ENCODE results near the gene TUBGCP6.
A peak's percentile ranks its signal among the peaks of the same experiment; 100 is the strongest.

The TUBGCP6 gene

DNA sequence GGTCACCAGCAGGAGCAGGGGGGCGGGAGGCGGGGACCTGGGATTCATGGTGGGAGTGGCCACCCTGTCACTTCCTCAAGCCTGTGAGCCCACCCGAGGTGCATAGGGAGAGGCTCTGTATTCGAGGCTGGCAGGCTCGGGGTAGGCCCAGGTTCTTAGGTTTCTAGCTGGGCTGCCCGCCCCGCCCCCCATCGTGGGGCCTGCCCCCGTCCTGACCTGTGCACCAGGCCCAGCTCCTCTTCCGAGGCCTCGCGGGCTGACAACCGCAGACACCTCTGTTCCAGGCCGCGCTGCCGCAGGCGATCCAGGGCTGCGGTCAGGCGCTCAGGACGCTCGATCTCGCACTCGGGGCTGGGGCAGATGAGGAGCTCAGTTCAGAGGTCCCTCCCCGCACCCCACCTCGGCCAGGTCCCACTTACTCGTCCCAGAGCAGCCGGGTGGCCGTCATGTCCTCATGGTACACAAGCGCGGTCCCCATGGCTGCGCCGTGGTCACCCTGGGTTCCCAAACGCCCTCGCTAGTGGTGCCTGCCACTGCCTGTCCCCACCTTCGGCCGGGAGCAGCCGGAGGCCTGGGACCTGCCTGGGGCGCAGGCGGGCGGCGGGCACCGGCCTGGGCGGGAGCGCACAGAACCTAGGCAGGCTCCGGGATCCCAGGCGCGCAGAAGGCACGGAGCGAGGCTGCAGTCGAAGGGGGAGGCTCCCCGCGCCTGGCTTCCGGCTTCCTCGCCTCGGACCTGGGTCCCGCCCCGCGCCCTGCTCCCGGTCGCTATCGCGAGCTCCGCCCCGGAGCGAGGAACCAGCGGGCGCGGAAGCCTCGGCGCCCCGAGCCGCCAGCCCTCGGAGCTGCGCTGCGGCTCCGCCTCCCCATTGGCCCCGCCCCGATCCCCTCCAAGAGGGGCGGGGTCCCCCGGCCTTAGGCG lies 6.0 kb upstream of the TUBGCP6 start, which contains the start of gene HDAC10:
TSS of gene HDAC10 (minus strand) at position 711 of the 922 bp plus-strand sequence. CDS start at position 478, 233 bp downstream.
- peak; percentile 85 to 87 for DNase-seq

- DNase-seq: no peak
Observed at GRCh38 chr22:50250249-50250554, 5.4 kb upstream of the TUBGCP6 start.

- no peak for DNase-seq
Observed at GRCh38 chr22:50249341-50250248, 4.8 kb upstream of the TUBGCP6 start.

DNA sequence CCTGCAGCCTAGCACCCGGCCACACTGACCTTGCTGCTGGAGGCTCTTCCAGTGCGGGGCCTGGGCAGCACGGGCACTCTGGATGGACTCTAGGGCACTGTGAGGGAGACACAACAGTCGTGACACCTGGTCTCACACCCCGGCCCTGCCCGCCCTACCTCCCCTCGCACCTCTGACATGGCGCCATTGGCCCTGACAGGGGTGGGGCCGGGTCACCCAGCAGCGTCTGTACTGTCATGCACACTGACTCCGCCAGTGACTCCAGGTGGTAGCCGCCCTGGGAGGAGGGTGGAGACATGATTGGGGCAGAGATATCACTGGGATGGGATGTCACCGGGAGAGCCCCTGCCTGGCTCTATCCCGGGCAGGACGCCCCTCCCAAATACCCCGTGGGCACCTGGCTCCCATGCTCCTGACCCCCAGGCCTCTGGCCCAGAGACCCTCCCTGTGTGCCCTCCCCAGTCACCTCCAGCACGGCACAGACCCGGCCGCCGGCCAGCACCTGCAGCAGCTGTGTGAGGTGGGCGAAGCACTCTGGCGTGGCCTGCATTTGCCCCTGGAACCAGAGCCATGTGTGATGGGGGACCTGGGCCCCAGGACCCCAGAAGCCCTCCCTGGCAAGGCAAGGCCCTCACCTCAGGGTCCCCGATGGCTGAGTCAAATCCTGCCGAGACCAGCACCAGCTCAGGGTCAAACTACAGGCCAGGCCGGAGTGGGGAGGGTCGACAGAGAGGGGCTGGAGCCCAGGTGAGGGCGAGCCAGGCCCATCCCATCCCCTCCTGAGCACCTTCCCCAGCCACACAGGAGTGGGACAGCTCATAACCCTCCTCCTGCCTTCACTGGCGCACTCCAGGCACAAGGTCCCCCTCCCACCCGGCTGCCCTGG lies 3.6 kb upstream of the TUBGCP6 start:
- DNase-seq: no peak

- DNase-seq: peak; percentile 45 to 62
Observed at GRCh38 chr22:50247748-50248147, 2.9 kb upstream of the TUBGCP6 start.

DNA sequence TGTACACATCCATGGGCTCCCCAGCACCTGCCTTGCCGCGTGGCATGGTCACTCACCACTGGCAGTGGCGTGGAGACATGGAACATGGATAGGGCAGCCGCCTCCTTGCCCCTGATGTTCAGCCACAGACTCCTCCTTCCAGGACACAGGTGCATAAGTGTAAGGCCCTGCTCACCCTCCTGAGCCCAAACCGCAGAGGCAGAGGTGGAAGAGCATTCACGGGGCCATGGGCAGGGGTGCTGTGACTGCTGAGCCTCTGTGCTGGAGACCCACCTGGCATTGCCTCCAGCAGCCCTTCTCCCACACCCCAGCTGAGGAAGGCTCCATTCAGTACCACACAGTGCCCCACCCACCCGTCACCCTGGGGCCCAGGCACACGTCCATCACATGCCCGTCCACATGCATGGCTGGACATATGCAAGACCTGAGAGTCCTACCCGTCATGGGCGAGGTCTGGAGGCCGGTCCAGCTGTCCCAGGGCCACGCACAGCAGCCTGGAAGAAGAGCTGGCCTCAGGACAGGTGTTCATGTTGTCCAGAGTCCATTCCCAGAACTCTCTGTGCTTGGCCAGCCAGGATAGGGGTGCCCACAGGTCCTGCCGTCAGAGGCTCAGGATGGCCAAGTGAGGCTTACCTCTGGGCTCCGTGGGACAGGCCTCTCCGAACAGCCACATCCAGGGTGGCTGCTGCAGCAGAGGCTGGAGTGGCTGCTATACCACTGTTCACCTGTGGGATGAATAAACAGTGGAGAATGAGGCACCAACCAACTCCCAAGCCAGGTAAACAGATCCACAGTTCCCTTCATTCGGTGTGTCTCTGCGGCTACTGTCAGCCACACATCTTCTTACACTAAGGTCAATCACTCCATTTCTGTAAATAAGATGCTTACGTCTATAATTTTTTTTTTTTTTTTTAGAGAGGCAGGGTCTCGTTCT lies 1.7 kb upstream of the TUBGCP6 start:
- DNase-seq: no peak

DNA sequence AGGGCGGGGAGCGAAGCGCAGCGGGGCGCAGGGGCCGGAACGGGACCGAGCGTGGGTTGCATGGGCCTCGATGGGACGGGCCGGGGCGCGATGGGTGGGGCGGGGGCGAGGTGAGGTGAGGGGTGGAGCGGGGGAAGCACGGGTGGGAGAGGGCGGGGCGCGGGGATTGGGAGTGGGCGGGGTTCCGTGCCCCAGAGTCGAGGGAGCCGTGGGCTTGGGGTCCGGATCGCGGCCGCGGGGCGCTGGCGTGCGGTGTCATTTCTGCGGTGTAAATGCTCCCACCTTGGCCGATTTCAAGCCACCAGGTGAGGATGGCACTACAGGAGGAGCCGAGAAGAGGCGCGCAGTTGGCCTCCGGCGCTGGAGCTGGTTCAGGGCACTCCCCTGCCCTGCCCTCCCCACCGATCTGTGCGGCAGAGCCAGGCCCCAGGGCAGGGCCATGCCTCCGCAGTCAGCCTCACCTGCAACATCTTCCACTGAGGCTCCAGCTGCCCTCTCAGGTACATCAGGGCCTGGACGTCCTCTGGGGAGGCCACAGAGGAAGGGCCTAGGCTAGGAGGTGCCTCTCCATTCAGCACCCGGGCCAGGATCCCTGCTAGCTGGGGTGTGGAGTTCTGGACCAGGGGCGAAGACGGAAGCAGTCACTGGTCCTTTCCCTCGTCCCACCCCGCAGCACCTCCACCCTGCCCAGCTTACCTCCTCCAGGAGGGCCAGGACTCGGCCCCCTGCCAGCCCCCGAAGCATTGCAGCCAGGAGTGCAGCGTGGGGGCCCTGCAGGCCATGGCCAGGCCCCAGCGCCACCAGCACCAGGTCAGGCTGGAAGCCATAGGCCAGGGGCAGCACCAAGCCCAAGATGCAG lies 620 bp upstream of the TUBGCP6 start:
- DNase-seq: no peak

DNA sequence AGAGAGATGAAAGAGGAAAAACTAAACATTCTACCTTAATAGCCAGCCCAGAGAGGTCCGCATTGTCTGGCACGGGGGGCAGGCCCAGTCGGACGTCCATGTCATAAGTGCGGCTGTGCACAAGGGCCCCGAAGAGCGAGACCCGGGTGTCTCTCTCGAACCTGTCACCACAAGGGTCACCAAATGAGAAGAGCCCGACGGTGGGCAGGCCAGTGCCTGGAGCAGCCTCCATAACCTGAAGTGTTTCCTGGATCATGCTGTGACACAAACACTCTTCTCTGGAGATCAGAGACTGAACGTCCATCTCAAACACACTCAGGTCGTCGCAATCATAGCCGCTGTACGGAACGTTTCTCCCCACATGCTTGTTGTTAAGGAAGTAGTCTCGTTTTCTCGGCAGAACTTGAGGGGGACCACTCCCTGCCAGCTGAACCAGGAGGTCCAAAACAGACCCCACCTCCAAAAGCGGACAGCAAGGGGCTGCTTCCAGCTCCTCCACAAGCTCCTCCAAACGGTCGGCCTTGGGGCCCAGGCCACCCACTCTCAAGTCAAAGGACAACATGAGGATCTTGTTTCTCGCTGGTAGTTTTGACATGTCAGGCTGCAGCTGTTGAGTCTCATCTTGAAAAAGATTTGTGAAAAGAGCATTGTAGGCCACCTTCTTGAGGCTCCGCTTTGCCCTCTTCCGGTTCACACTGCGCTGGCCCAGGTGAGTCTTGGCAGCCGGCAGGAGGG lies 971 bp downstream of the TUBGCP6 start:
- DNase-seq: no peak

- no peak for DNase-seq
Observed at GRCh38 chr22:50242406-50242949, 2.3 kb downstream of the TUBGCP6 start.

- DNase-seq: no peak
Observed at GRCh38 chr22:50238755-50239154, 6.1 kb downstream of the TUBGCP6 start.

- no peak for DNase-seq
Observed at GRCh38 chr22:50236731-50237409, 8.0 kb downstream of the TUBGCP6 start.

GRCh38 chr22:50233223-50233622 lies 11.6 kb downstream of the TUBGCP6 start:
- no peak for DNase-seq

DNA sequence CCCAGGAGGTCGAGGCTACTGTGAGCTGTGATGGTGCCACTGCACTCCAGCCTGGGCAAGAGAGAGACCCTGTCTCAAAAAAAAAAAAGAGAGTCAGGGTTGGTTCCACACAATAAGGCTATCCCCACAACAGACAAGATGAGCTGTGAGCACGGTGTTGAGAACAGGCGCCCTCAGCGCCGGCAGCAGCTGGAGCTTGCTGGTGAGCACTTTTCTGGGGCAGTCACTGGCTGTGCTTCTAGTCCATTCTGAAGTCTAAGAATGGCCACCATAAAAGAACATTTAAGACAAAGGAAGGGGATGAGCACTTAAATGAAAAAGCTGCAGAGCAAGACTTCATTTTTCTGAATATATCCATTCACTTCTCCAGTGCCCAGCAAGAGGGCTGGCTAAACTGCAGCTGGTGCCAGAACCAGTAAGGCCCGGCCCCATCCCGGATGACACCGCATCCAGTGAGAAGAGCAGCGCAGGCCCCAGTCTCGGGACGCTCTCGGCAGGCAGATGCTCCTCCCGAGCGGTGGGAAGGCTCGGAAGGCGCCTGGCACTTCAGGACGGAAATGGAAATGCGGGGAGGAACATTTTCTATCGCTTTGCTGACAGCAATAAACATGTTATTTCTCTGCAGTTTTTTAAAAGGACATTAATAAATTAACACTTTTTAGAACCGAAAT lies 12.2 kb downstream of the TUBGCP6 start:
- no peak for DNase-seq

- DNase-seq: no peak
Observed at GRCh38 chr22:50229370-50229769, 15.5 kb downstream of the TUBGCP6 start.

DNA sequence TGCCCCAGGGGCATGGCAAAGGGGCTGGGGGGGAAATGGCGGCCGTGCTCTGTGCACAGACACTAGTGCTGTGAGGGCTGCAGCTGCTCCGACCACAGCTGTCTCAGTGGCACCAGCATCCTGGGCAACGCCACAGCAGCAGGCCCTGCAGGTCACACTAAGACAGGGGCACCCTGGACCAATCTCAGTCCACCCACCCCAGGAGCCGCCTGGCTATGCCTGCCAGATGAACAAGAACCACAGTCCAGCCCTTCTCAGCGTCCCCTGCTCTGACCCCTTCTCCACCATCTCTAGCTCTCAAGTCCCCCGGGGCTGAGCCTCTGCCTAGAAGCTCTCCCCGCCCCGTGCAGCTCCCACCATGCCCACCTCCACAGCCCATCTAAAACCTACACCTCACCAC lies 16.5 kb downstream of the TUBGCP6 start:
- no peak for DNase-seq

DNA sequence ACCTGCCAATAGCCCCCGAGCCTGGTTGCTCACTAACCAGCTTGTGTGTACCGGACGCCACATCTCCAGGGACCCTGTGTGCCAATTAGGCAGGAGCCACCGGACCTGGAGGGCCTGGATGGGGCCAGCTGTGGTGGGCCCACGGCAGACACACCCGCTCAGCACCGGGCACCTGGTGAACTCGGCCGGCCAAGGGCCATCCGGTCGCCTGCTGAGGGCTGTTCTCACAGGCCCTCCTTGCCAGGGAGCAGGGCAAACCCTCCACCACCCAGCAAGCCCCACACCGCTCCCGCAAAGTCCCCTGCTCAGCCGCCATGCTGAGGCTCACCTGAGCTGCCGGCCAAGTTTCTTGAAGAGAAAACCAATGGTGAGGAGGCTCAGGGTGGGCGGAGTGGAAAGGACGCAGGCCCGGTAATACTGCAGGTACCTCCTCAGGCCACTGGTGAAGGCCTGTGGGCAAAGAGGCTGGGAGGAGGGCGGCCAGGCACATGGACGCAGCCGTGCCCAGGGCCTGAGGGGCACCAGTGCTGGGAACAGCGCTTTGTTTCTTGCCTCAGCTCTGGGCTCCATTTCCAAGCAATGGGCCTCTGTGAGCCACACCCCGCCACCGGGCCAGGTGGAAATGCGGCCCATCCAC lies 17.1 kb downstream of the TUBGCP6 start:
- no peak for DNase-seq

- DNase-seq: no peak
Observed at GRCh38 chr22:50226875-50227165, 18.0 kb downstream of the TUBGCP6 start.
